ENCODE results near the gene ZDHHC14.

- TF ChIP-seq CTCF (IDR thresholded peaks at IDR 0.05) (no peak), POLR2AphosphoS5 (IDR thresholded peaks at IDR 0.05; ENCODE audit: insufficient read depth in 1 of 2, low read depth in 1 of 2) (no peak)
These were observed 244.8 kb downstream of the ZDHHC14 start for GRCh38 chr6:157625764-157626163.

Measured in vagina (tissue), 2 donors.